GM19467 (cell line): ENCODE data around the gene MBNL2.

Experiments used
- ATAC-seq: cut with Tn5 transposase; IDR thresholded peaks from one replicate; pipeline ENCODE4 v1.9.1; 2021; ENCODE audit warnings: mild to moderate bottlenecking, moderate library complexity; ENCODE audit not compliant: unreplicated experiment

The MBNL2 gene

DNA sequence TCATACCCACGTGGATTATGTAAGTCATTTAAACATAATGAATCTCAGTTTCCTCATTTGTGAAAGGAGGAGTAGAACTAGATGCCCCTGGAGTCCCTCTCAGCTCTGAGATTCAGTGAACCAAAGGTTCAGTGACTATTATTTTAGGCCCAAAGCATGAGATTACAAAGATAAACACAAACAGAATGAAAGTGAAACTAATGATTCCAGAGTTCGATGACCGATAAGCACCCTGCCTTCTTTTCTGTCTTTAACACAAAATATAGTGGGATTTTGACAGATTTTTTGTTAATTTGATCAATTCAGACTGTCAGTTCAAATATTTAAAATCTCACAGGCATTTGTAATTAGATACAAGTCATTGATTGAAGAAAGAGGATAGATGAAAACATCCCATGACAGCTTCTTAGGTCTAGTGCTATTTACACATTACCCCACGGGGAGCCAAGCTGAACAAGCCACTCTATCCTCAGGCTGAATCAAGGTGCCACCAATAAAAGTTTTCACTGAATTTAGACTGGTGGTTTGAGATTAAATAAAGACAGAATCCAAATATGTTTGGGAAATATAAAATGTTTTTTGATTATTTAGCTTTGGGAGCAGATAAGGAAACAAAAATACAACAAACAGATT is 147.2 kb downstream of the MBNL2 start:
- peak; percentile 58 for ATAC-seq

DNA sequence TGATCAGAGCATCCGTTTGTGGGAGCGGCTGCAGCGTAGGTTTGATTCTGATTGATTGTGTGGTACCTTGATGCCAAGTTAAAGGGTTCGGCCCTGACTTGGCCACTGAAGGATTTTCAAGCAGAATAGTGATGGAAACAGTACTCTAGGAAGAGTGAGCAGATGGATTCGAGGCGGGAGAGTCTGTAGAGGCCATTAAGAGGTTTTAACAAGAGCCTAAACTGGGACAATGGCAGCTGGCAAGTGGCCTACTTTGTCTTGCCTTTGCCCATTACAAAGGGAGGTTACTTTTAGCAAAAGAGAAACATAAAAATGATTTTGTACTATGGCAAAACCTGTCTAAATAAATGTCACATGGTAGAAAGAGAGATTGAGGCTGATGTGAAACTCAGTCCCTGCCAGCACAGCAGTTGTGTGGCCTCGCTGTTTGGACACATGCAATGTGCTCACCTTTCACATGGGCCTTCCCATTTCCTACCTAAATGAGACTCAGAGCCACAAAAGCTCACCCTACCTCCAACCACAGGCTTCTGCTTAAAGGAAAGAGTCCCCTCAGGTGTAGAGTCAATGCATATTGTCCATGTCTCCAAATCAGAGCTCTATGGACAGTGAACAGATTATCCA is 149.5 kb downstream of the MBNL2 start:
- ATAC-seq = no peak

DNA sequence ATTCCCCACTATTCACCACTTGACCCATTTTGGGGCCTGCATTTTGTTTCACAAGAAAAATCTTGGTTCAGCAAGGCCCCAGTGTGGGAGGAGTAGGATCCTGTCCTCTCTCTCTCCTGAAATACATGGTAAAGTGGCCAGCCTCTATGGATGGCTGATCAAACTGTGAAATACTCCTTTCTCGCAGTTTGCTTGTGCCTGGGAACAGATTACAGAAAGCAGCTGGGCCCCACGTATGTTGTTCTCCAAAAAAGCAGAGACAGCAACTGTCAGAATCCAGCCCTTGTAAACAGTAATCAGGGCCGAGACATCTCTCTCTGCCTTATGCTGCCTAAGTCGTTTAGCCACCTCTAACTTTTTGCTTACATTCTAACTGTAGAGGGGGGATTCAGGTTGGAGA is 150.8 kb downstream of the MBNL2 start:
- ATAC-seq = no peak

DNA sequence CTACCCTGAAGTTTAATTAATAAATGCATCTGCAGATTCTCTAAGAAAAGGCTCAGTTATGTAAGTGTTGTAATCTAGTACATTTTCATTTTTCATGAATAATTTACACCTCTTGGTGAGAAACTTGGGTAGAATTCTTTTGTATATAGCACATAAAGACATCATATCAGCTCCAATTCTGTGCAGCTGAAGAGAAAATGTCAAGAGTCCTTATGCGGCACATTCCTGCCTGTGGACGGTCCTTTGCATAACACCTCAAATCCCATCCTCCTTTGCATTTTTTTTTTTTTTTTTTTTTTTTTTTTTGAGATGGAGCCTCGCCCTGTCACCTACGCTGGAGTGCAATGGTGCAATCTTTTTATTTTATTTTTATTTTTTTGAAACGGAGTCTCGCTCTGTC is 151.7 kb downstream of the MBNL2 start:
- ATAC-seq = no peak

DNA sequence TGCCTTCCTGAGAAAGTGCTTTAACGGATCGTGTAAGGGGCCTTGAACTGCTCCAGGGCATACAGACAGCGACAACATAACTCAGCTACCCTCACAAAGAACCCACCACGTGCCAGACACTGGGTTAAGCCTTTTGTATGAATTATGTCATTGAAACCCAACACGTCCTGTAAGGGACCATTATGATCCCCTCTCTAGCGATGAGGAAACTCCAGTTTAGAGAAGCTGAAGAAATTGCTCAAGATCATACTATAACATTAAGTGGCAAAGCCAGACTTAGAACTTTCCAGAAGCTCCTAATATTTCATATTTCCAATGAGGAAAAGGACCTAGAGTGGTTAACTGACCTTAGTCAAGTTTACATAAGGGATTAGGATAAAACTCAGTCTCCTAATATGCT is 154.8 kb downstream of the MBNL2 start:
- no peak for ATAC-seq

DNA sequence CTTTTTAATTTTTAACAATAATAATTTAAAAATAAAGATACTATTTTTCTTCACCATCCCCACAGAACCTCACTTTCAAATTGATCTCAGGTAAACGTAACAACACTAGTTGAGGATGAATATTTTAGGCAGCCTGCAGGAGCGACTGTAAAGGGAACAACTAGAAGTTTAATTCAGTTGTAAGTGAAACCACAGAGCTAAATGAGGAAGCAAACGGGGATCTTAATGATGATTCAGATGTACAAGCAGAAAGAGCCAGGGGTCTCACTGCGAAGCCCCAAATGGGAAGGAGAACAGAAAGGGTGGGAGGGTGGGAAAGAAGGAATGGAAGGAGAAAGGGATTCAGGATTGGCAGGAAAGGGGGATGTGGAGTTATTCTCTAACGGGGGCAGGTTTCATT is 157.3 kb downstream of the MBNL2 start:
- no peak for ATAC-seq

DNA sequence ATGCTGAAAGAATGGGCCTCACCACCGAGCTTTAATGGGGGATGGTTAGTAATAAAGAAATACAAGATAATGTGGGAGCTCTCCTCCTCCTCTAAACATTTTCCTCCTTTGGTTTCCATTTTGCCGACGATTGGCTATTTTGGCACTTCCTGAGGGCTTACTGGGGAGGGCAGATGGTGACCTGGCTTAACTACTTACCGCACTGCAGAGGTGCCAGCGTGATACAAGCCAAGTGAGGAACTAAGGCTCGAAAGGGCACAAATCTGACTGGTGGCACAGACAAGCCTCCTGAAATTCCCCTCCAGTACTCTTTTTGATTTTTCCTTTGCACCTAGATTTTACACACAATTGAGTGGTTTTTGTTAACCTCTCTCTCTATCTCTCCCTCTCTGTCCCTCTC is 158.6 kb downstream of the MBNL2 start:
- ATAC-seq = no peak

DNA sequence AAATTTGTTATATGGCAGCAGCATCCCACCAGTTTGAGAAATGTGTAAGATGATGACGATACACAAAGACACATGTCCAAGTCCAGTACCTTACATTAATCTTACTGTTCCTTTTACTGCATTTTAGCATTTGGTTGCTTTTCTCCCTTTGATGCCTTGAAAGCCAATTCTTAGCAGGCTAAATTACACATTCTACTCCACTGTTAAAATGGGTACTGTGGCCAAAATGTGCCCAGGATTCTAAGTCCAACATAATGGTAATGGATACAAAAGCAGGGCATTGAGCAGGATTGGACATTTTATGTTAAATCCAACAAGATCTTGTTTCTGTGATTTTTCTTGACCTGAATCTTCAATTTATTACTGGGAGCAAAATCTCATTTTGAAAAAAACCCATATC is 159.1 kb downstream of the MBNL2 start:
- ATAC-seq = no peak

DNA sequence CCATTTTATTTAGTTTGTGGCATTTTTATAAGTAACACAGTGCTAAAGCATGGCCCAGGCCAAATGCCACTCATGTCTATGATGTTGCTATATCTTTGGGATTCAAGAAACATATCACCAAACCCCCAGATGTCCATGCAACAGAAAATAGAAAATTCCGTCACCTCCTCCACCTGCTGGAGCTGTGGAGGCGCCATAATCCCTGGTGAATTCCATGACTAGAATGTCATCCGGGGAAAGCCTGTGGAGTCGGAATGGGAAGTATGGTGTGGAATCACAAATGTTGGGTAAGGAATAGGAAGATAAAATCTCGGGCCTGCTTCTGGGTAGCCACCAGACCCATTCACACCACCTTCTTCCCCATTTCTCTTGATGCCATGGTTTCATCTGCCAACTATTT is 160.1 kb downstream of the MBNL2 start:
- no peak for ATAC-seq

DNA sequence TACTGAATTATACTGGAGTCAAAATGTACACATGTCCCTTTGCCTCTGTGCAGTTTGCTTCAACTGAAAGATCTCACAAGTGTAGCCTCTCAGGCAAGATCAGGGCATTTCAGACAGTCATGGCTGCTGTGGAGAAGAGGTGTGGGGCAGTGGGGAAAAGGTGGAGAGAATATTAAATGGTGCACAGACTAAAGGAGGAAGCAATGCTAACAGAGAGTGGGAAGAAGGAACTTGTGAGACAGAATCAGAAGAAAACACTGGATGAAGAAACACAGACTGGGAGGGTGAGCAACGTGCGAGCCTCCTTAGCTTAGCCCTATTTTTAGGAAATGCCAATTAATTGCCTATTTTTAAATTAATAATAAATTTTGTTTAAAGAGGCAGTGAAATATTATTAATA is 162.2 kb downstream of the MBNL2 start:
- no peak for ATAC-seq

DNA sequence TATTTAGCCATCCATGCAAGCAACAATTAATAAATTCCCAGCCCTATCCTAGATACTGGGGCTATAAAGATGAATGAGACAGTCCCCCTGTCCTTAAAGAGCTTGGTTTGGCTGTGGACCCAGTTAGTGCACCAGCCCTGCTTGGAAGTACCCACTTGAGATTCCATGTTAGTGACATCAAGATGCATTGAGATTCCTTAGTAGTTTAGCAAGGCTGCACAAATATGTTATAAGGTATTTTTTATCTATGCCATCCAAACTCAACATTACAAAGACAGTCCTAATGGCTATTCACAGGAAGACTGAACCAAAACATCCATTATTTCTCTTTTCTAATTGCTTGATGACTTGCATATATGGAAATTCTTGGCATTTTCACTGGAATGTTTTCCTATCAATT is 163.0 kb downstream of the MBNL2 start:
- ATAC-seq = no peak

DNA sequence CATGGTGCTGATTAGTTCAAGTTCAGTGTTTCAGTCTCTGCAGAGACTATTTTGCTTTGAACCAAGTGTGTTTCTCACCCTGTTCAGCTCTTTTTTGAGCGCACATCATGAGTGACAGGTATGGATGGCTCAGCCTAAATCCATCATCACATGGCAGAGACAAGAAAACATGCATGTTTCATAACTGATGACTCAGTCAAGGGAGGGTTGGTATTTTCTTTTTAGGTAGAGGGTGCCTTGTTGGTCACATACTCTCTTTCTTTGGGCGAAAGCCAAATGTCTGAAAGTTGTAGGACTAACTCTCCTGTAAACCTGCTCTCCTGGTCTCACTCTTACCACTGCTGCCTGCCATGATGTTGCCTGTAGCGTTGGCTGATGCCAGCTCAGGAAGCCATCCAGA is 163.7 kb downstream of the MBNL2 start:
- ATAC-seq = no peak

DNA sequence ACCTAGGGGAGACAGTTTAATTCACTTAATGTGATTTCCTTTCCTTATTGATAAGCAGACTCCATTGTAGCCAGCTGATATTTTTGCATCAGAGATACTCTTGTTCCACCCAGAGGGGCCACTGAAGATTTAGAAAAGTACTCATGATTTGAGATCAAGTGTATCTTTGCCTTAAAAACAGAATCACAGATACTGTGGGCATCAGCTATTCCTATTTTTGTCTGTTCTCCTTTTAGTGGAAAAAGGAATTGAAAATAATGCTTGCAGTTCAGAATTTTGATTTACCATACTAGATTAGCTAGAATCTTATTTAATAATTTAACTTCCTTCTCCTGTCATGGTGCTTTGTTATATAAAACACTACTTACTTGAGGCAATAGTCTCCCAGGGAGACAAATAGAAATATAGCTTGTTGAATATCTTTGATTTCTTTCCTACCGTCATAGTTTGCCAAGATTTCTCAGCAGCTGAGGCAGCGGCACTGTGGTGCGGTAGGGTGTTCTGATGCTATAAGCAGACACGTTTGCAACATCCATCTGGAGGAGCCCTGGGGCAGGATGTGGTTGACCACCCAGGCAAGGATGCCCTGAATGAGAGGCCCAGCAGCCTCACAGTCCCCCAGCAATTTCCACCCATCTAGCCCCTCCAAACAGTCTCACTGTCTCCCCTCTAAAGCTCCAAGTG is 164.8 kb downstream of the MBNL2 start:
- ATAC-seq = peak; percentile 66

DNA sequence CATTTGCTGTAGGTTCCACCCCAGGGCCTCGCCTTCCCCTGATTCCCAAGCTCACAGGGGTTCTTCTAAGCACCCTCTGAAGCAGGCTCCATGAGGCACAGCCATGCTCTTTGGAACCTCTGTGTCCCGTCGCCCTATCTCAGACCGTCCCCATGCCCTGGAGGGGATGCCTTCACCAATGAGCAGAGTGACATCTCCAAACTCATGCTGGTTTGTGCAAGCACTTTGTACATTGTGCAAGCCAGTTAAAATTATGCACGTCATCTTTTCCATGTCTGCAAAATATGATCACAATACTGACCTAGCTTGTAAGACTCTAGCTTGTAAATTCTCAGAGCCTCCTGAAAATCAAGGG is 165.3 kb downstream of the MBNL2 start:
- ATAC-seq = no peak

DNA sequence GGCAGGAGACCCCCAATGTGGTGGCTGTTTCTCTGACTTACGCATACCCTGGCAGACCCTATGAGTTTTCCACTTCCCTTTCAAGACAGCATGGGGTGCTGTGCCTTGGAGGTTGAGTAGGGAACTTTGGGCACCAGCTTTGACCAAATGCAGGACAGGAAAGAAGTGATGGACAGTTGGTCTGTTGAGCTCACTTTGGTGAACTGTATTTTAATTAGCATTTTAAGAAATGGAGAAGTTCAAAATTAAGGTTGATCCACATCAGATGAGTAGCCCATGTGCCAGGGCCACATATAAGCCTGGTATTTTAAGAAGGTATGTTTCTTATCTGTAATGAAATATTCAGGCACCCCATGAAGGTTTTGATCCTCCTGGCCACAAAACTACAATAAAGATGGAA is 165.8 kb downstream of the MBNL2 start:
- no peak for ATAC-seq

DNA sequence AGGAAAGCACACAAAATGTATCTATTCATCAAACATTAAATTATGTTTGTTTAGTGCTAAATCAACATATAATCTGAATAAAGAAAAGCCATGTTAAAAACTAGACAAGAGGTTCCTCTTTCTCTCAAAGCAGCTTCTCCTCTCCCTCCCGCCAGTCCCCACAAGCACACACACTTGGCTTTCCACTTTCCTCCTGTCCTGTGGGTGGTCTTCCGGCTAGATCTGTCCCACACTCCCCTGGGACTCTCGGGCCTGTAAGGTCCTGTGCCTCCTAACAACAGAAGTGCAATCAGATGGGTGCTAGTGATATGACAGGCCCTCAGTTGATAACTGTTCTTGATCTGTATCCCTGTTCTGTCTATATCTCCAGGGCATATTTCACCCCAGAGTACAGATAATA is 166.2 kb downstream of the MBNL2 start:
- no peak for ATAC-seq

DNA sequence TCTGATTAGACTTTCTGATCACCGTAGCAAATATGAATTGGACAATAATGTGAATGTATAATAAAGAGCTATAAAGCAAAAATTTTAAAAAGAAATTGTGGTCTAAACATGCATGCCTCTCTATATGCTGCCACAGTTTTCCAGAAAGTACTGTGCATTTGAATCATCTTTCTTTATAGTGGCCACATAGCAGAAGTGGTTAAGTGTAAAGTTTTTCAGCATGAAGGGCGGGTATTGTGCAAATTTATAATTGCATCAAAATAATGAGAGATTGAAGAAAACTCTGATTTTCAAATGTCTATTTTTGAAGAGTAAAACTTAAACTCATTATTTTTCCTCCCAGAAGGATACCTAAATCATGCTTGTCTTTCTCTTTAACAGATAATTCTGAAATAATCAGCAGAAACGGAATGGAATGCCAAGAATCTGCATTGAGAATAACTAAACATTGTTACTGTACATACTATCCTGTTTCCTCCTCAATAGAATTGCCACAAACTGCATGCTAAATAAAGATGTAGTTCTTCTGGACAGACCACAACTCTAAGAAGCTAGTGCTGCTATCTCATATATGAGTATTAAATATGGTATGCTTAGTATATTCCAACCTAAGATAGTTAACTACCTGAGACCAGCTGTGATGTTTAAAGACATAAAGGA is 168.9 kb downstream of the MBNL2 start:
- no peak for ATAC-seq

DNA sequence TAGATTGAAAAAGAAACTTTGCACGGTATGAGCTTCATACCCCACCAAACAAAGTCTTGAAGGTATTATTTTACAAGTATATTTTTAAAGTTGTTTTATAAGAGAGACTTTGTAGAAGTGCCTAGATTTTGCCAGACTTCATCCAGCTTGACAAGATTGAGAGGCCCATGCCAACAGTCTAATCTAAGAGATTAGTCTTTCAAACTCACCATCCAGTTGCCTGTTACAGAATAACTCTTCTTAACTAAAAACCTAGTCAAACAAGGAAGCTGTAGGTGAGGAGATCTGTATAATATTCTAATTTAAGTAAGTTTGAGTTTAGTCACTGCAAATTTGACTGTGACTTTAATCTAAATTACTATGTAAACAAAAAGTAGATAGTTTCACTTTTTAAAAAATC is 169.9 kb downstream of the MBNL2 start:
- ATAC-seq = no peak

DNA sequence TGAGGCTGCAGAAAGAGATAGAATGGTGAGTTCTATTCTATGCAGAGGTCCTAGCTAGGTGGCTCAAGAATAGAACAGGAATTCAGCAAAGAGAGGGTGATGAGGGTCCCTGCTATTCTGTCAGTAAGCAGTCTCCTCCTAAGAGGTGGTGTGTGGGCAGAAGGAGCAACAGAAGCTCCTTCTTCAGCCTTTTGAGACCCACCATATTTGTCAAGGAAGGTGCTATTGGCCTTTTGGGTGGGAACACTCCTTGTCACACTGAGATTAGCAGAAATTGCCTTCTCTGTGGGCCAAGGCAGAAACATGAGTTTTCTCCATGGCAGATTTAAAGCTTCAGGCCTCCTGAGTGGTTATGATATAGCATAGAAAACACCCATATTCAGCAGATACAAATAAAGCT is 172.4 kb downstream of the MBNL2 start:
- no peak for ATAC-seq

DNA sequence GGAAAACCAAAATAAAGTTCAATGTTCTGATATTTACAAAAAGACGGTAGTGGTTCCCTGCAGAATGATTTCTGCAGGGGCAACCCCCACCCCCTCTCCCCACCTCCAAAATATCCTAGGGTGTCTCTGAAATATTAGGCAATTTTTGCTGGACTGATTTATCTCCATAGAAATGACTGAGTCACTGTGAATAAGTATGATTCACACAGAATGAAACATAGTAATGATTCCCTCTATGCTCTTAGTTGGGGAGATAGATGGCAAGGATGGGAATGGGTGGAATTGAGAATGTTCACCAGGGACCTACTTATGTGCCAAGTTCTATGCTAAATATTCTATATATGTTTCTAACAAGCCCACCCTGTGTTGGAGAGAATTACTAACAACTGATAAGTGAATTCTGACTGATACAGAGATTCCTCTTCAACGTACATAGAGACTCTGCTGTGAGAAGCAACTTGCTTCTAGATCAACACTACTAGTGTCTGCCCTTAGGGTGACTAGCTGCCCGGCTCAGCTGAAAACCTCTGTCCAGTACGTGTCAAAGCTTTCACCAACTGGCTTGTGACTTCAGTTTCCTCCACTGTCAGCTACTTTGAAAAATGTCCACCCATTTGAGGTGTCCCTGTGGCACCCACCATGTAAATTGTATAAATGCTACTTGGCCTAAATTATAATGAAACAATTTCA is 173.5 kb downstream of the MBNL2 start:
- no peak for ATAC-seq

DNA sequence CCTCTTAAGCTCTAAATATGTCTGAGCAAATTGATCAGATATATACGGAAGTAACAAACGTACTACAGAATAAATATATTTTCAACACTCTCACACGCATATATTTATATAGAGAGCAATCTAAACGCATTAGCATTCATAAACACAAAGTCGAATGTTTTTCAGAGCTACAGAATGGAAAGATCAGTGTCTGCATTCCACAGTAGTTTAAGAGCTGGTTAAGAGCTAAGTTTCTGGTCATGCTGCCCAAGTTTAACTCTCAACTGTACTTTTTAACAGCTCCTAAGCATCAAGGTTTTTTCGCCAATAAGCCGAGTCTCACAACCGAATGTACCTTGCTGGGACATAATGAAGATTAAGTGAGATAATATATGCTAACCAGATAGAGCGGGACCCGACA is 175.1 kb downstream of the MBNL2 start:
- ATAC-seq = no peak

DNA sequence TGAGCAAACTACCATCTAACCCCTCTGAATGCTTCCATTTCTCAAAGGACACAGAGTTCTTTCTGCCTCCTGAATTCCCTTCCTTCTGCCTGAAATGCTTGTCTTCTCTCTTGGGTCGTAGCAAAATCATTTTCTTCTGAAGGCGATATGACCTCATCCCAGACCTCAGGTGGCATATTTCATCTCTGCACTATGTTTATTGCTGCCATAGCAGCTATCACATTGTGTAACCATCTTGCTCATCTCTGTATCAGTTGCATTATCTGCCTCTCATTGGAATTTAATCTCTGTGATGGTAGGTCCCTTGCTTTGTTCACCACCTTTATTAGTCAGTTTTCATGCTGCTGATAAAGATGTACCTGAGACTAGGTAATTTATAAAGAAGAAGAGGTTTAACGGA is 179.3 kb downstream of the MBNL2 start:
- no peak for ATAC-seq
